Lower lobe of right lung (tissue), 2 donors: Measurements from ENCODE around the gene TOB1. TPM values are rescaled to one million over a fixed set of nuclear protein-coding genes. Genes with fewer than 3 reads are reported as not detected.

ENCODE experiments used
- ATAC-seq, 2 donors: fragments of 200-7000 bp; cut with Tn5 transposase; one replicate each; pipeline ENCODE4 v1.9.1; 2020 to 2022; ENCODE audit warnings: mild to moderate bottlenecking in 2 of 2, moderate library complexity in 2 of 2
- DNase-seq: peaks from one replicate; pipeline ENCODE4 v3.0.0-alpha.2; 2020
- H3K27ac ChIP-seq: fragments of 200-600 bp; one replicate; pipeline ENCODE4 v1.8.0; 2022
- H3K27me3 ChIP-seq: fragments of 200-600 bp; one replicate; pipeline ENCODE4 v1.8.0; 2022; ENCODE audit warnings: low read depth
- H3K36me3 ChIP-seq: fragments of 200-600 bp; one replicate; pipeline ENCODE4 v1.8.0; 2022; ENCODE audit warnings: mild to moderate bottlenecking
- H3K4me1 ChIP-seq: fragments of 200-600 bp; one replicate; pipeline ENCODE4 v1.8.0; 2022
- H3K4me3 ChIP-seq: fragments of 200-600 bp; one replicate; pipeline ENCODE4 v1.8.0; 2022; ENCODE audit warnings: mild to moderate bottlenecking
- H3K9me3 ChIP-seq: fragments of 200-600 bp; one replicate; pipeline ENCODE4 v1.8.0; 2022
- CTCF ChIP-seq: fragments of 200-600 bp; IDR thresholded peaks from one replicate; pipeline ENCODE4 v1.8.0; 2022; ENCODE audit warnings: antibody characterized with exemption, mild to moderate bottlenecking
- intact Hi-C: fragments of 100-400 bp; cut with DNase I; formaldehyde crosslinking; loops from one replicate; pipeline ENCODE4 v1.11.0; 2022
- total RNA-seq: library from RNA; stranded (reverse); fragmentation: NEBNext Ultra II Directional; extraction: Animal tissue kit (Norgen Biotek cat#: 25700); gene quantifications from one replicate; pipeline ENCODE4 v1.2.1, GENCODE V29; 2021
- donor health status: DM: no; HTN: yes; CAD: no; lungs with severe emphysema.

Gene TOB1
- total RNA-seq, 1 donor from 2014 or later: 72.9 TPM

DNA sequence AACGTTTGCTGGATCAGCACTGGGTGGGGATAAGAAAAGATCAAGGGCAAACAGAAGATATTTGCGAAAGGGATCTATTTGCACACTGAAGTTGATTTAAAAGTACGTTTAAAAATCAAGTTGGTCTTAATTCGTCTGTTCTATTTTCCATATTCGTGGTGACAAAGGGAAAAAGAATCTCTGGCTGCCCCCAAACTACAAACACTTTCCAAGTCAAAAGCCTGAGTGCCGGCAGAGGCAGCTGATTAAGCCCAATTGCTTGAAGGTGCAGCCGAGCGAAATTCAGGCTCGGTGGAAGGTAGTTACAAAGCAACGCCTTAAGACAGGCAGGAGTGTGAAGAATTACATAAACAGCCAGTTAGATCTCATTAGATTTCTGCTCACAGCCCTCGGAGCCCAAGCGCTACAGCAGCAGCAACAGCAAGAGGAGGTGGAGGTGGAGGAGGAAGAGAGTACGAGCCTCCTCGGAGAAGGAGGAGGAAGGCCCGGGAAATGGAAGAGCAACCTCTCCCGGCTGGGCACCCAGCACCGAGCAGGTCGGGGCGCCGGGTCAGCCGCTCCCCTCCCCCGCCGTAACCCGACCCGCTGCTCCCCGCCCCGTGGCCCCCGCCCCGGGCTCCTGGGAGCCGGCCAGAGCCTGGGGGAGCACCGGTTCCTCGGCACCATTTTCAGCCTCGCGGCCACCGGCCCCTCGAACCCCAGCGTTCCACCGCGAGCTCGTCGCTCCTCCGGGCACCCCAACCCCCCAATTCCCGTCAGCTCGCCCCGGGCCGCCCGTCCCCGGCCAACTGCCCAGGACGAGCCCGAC lies 890 bp downstream of the TOB1 start:
- H3K27me3 ChIP-seq: no peaks in the 10 kb centered on the region
- peak; percentile 71 for DNase-seq
- peak overlapping the region; percentile 99 for H3K27ac ChIP-seq
- no peaks in the 10 kb centered on the region for H3K9me3 ChIP-seq
- peaks cover 45% of the 10 kb centered on the region for H3K4me1 ChIP-seq
- no peak for TF ChIP-seq CTCF
- peak; percentile 2 to 4 for ATAC-seq
- H3K36me3 ChIP-seq: peaks cover 31% of the 10 kb centered on the region
- H3K4me3 ChIP-seq: peak overlapping the region; percentile 91
- intact Hi-C loops: no loop called here

GRCh38 chr17:50864747-50865059 lies 1.5 kb downstream of the TOB1 start:
- ATAC-seq (no peak), DNase-seq (no peak)
- intact Hi-C loops: no loop called here
- Histone ChIP-seq H3K27me3 (no peaks in the 10 kb centered on the region), H3K4me3 (peak overlapping the region; percentile 91), H3K27ac (peak overlapping the region; percentile 99), H3K4me1 (peaks cover 45% of the 10 kb centered on the region), H3K9me3 (no peaks in the 10 kb centered on the region), H3K36me3 (peaks cover 31% of the 10 kb centered on the region)
- no peak for TF ChIP-seq CTCF

DNA sequence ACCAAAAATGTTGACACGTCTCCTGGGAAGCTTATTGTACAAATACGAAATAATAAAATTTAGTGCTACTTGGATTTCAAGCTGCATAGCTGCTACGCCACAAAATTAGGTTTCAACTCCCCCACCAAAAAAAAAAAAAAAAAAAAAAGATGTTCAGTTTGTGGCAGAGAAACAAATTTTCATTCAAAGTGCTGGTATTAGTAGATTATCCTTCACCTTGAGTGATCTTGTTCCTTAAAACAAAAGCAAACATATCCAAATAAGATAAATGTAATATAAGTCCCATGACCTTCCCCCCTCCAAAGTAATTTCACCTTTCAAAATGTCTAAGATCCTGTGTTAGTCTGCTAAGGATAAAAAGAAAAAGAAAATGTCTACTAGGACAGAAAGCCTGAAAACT lies 2.2 kb downstream of the TOB1 start:
- peak overlapping the region; percentile 91 for H3K4me3 ChIP-seq
- DNase-seq: no peak
- H3K36me3 ChIP-seq: peaks cover 31% of the 10 kb centered on the region
- peaks cover 42% of the 10 kb centered on the region for H3K4me1 ChIP-seq
- no peak for ATAC-seq
- H3K27ac ChIP-seq: peak overlapping the region; percentile 99
- no peak for TF ChIP-seq CTCF
- intact Hi-C loops: no loop called here
- no peaks in the 10 kb centered on the region for H3K27me3 ChIP-seq
- no peaks in the 10 kb centered on the region for H3K9me3 ChIP-seq

DNA sequence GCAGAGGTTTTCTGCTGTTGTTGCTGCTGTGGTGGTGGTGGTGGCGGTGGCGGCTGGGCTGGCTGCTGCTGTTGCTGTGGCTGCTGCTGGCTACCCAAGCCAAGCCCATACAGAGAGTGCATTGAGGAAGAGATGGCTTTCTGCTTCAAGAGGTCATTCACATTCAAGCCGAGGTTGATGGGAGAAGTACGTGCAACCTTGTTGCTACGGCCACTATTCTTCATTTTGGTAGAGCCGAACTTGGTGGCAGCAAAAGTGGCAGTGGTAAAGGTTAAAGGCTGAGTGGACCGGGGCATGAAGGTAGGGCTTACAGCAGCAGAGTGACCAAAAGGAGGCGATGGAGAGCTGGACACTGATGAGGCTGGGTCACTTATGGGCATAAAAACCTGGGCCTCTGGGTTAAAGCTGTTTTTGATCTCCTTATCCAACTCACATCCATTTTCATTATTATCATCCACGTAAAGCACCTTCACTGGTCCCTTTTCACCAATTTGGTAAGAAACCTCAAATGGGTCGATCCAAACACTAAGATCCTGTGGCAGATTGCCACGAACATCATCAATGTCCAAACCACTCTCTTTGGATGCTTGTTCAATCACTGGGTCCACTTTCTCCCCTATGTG lies 2.8 kb downstream of the TOB1 start:
- peak; percentile 53 for TF ChIP-seq CTCF
- H3K27me3 ChIP-seq: no peaks in the 10 kb centered on the region
- H3K4me3 ChIP-seq: peak overlapping the region; percentile 91
- no peaks in the 10 kb centered on the region for H3K9me3 ChIP-seq
- no peak for DNase-seq
- H3K36me3 ChIP-seq: peaks cover 31% of the 10 kb centered on the region
- no peak for ATAC-seq
- intact Hi-C loops: no loop called here
- peaks cover 36% of the 10 kb centered on the region for H3K4me1 ChIP-seq
- H3K27ac ChIP-seq: peak overlapping the region; percentile 25

DNA sequence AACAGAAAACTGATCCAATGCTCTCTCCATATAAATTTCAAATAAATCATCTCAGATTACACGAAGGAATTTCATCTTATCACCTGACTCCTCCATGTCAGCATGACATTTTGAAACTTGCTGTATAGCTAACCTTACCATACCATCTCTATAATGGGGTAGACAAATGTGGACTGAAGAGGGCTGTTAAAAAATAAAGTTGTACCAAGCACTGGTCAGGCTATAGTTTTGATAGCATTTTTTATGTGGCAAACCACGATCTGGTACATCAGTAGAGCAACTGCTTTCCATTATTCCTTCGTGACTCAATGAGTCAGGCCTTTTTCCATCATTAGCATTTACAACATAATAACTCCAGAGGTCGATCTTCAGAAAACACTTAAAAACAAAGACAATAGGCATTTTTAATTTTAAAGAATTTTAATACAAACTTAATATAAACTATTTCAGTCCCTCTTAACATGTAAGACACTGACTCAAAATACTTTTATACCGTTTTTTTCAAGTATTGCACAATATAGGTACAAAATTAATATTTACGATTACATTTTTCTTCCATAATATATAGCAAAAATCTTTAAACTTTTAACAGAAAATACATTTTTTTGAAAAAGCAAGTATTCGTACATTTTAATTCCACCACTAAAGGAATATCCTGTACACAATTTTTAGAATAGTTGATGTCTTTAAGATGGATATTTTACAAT lies 4.2 kb downstream of the TOB1 start:
- Histone ChIP-seq H3K9me3 (no peaks in the 10 kb centered on the region), H3K27ac (no peak overlapping the region), H3K36me3 (peaks cover 31% of the 10 kb centered on the region), H3K4me3 (peak overlapping the region; percentile 91), H3K4me1 (peaks cover 34% of the 10 kb centered on the region), H3K27me3 (no peaks in the 10 kb centered on the region)
- ATAC-seq: no peak
- no peak for DNase-seq
- intact Hi-C loops: no loop called here
- no peak for TF ChIP-seq CTCF
